ENCODE measurements around the gene RASA3. TPM values are rescaled to one million over a fixed set of nuclear protein-coding genes. Genes with fewer than 3 reads are reported as not detected.

The RASA3 gene
- total RNA-seq, 1 experiment from 2014 or later, result 18.6 TPM

DNA sequence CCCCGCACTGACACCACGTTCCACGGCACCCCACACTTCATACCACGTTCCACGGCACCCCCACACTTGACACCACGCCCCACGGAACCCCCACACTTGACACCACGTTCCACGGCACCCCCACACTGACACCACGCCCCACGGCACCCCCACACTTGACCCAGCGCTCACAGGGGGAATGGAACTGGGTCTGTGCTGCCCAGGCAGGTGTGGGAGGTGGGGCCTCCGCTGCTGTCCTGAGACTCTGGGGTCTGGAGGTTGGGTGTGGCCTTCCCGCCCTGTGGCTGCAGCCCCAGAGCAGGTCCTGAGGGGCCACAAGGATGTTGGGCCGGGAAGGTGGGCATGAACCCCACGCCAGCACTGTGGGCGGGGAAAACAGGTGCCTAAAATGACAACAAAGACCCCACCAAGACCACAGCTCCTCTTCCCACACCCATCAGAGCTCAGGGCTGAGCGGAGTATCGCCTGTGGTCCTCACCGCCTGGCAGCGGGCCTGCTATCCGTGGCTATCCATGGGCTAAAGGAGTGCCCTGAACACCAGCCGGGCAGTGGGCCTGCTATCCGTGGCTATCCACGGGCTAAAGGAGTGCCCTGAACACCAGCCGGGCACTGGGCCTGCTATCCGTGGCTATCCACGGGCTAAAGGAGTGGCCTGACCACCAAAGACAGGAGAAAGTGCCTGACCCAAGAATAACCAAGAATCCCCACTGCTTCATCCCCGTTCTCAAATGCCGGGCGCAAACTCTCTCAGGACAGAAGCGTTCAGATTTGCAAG, 98.7 kb downstream of the RASA3 start:
- H3K4me1 ChIP-seq (ENCODE audit: control insufficient read depth in 1 of 2, insufficient read depth in 2 of 2, low read length in 2 of 2), result peaks cover 7 to 26% of the 10 kb centered on the region in 2 experiments; a peak in 3 of 4 replicates
- H3K36me3 ChIP-seq (ENCODE audit: control insufficient read depth in 1 of 2, insufficient read depth in 2 of 2, low read length in 2 of 2), result no peaks in the 10 kb centered on the region
- no TSS peak for BruUV-seq (replicated peaks)
- no peaks in the 10 kb centered on the region for H4K20me1 ChIP-seq (ENCODE audit: insufficient read depth)
- CTCF ChIA-PET, result no interaction called here
- H3K9me3 ChIP-seq (ENCODE audit: control insufficient read depth in 1 of 2, insufficient read depth in 1 of 2, low read depth in 1 of 2, low read length in 2 of 2), result no peaks in the 10 kb centered on the region; a peak in 1 of 4 replicates
- POLR2A ChIA-PET, result no interaction called here
- no peak for DNase-seq (ENCODE audit: low read depth, low spot score)
- TF ChIP-seq POLR2AphosphoS5 (IDR thresholded peaks at IDR 0.05; ENCODE audit: low read depth, low read length), result no peak
- TF ChIP-seq JUND (IDR thresholded peaks at IDR 0.05), result no peak
- TF ChIP-seq CEBPB (IDR thresholded peaks at IDR 0.05; ENCODE audit: low read depth), result no peak
- no peak for TF ChIP-seq EZH2phosphoT487 (IDR thresholded peaks at IDR 0.05; ENCODE audit: borderline replicate concordance)
- TF ChIP-seq EZH2 (IDR thresholded peaks at IDR 0.05), result no peak
- H3K79me2 ChIP-seq (ENCODE audit: insufficient read depth, low read length), result peaks cover 4% of the 10 kb centered on the region; the same call in 1 of the 2 replicates
- H3K9me2 ChIP-seq (ENCODE audit: insufficient read depth), result no peaks in the 10 kb centered on the region
- no peaks in the 10 kb centered on the region for H3K27me3 ChIP-seq (ENCODE audit: insufficient read depth, low read length)
- H3K4me3 ChIP-seq (replicated peaks in 1 of 2; ENCODE audit: low read depth in 1 of 2, low read length in 2 of 2), result no peak overlapping the region
- no peak overlapping the region for H3K27ac ChIP-seq (ENCODE audit: low read depth, low read length)
- ATAC-seq, result no peak
- no peak overlapping the region for H3K9ac ChIP-seq (ENCODE audit: low read length)
- intact Hi-C loops (cut with micrococcal nuclease), result no loop called here
- RAD21 ChIA-PET (ENCODE audit: low non-redundant PET in 1 of 2, low total read pairs in 2 of 2, uncharacterized antibody in 2 of 2, unreplicated experiment in 2 of 2), result no interaction called here
- H3K4me2 ChIP-seq (ENCODE audit: low read length), result no peak overlapping the region
- H2AFZ ChIP-seq (ENCODE audit: low read depth, low read length, poor library complexity, severe bottlenecking), result no peak overlapping the region

GRCh38 chr13:114032126-114032799, 100.2 kb downstream of the RASA3 start:
- Histone ChIP-seq H3K9ac (ENCODE audit: low read length) (no peak overlapping the region), H2AFZ (ENCODE audit: low read depth, low read length, poor library complexity, severe bottlenecking) (no peak overlapping the region), H3K4me3 (replicated peaks in 1 of 2; ENCODE audit: low read depth in 1 of 2, low read length in 2 of 2) (no peak overlapping the region), H4K20me1 (ENCODE audit: insufficient read depth) (no peaks in the 10 kb centered on the region), H3K27ac (ENCODE audit: low read depth, low read length) (no peak overlapping the region), H3K4me2 (ENCODE audit: low read length) (no peak overlapping the region), H3K27me3 (ENCODE audit: insufficient read depth, low read length) (no peaks in the 10 kb centered on the region), H3K9me3 (ENCODE audit: control insufficient read depth in 1 of 2, insufficient read depth in 1 of 2, low read depth in 1 of 2, low read length in 2 of 2) (no peaks in the 10 kb centered on the region; a peak in 1 of 4 replicates), H3K79me2 (ENCODE audit: insufficient read depth, low read length) (peaks cover 4% of the 10 kb centered on the region; the same call in 1 of the 2 replicates), H3K4me1 (ENCODE audit: control insufficient read depth in 1 of 2, insufficient read depth in 2 of 2, low read length in 2 of 2) (peaks cover 7 to 21% of the 10 kb centered on the region in 2 experiments; a peak in 3 of 4 replicates), H3K9me2 (ENCODE audit: insufficient read depth) (no peaks in the 10 kb centered on the region), H3K36me3 (ENCODE audit: control insufficient read depth in 1 of 2, insufficient read depth in 2 of 2, low read length in 2 of 2) (no peaks in the 10 kb centered on the region)
- POLR2A ChIA-PET, result no interaction called here
- DNase-seq (ENCODE audit: low read depth, low spot score), result no peak
- no TSS peak for BruUV-seq (replicated peaks)
- TF ChIP-seq ATF3 (IDR thresholded peaks at IDR 0.05) (no peak), TCF7L2 (IDR thresholded peaks at IDR 0.05; ENCODE audit: borderline replicate concordance, extremely low read depth, insufficient read depth, insufficient read length) (no peak), EGR1 (IDR thresholded peaks at IDR 0.05; ENCODE audit: low read depth) (no peak)
- RAD21 ChIA-PET (ENCODE audit: low non-redundant PET in 1 of 2, low total read pairs in 2 of 2, uncharacterized antibody in 2 of 2, unreplicated experiment in 2 of 2), result no interaction called here
- intact Hi-C loops (cut with micrococcal nuclease), result no loop called here
- no peak for ATAC-seq
- CTCF ChIA-PET, result no interaction called here

Data from HCT116 (cell line).